ENCODE measurements around the gene PDLIM5. TPM values are rescaled to one million over a fixed set of nuclear protein-coding genes. Genes with fewer than 3 reads are reported as not detected.

Gene PDLIM5
- total RNA-seq, 4 donors from 2014 or later: 90.5 to 148 (median 115) TPM

DNA sequence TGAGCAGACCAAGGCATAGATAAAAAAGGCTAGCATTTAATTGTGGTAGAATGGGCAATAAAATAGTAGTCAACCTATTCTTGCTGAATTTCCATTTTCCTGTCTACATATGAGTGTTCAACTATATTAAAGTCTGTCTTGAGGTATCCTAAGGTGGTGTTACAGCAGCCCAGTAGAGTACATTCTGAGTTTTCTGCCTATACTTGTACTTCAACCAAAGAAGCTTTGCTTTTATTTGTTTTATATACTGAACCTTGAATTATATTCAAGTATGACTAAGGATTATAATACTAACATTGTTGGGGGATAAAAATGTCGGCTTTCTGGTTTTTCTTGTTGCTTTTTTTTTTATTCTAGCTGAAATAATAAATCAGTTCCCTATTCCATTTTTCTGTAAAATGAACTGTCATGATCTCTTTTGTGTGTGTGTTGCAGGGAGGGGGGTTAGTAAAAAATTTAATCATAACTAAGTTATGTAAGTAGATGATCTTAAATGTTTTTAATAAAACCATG, 106.7 kb downstream of the PDLIM5 start:
- DNase-seq (ENCODE audit: low spot score in 2 of 2): no peak
- H3K27me3 ChIP-seq: no peaks in the 10 kb centered on the region
- no peaks in the 10 kb centered on the region for H3K9me3 ChIP-seq
- peaks cover 47% of the 10 kb centered on the region for H3K4me1 ChIP-seq
- H3K27ac ChIP-seq: no peak overlapping the region
- 50% methylated on average over 1 of the region's 1 CpG for whole genome bisulfite sequencing
- no peaks in the 10 kb centered on the region for H3K36me3 ChIP-seq
- H3K4me3 ChIP-seq: no peak overlapping the region
- TF ChIP-seq POLR2AphosphoS5 (IDR thresholded peaks at IDR 0.05) (no peak), EP300 (IDR thresholded peaks at IDR 0.05) (no peak), POLR2A (IDR thresholded peaks at IDR 0.05) (no peak)
- TF ChIP-seq, protein P1, sequence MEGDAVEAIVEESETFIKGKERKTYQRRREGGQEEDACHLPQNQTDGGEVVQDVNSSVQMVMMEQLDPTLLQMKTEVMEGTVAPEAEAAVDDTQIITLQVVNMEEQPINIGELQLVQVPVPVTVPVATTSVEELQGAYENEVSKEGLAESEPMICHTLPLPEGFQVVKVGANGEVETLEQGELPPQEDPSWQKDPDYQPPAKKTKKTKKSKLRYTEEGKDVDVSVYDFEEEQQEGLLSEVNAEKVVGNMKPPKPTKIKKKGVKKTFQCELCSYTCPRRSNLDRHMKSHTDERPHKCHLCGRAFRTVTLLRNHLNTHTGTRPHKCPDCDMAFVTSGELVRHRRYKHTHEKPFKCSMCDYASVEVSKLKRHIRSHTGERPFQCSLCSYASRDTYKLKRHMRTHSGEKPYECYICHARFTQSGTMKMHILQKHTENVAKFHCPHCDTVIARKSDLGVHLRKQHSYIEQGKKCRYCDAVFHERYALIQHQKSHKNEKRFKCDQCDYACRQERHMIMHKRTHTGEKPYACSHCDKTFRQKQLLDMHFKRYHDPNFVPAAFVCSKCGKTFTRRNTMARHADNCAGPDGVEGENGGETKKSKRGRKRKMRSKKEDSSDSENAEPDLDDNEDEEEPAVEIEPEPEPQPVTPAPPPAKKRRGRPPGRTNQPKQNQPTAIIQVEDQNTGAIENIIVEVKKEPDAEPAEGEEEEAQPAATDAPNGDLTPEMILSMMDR (IDR thresholded peaks at IDR 0.05): no peak

GRCh38 chr4:94559351-94559806, 107.6 kb downstream of the PDLIM5 start:
- peaks cover 52% of the 10 kb centered on the region for H3K4me1 ChIP-seq
- WGBS: 18% methylated on average over 3 of the region's 3 CpGs
- no peaks in the 10 kb centered on the region for H3K9me3 ChIP-seq
- H3K4me3 ChIP-seq: no peak overlapping the region
- H3K36me3 ChIP-seq: no peaks in the 10 kb centered on the region
- TF ChIP-seq, protein P1 (IDR thresholded peaks at IDR 0.05): no peak
- TF ChIP-seq EP300 (IDR thresholded peaks at IDR 0.05) (no peak), POLR2A (IDR thresholded peaks at IDR 0.05) (no peak), POLR2AphosphoS5 (IDR thresholded peaks at IDR 0.05) (no peak)
- no peaks in the 10 kb centered on the region for H3K27me3 ChIP-seq
- peak overlapping the region; percentile 48 for H3K27ac ChIP-seq
- DNase-seq (ENCODE audit: low spot score in 2 of 2): no peak

DNA sequence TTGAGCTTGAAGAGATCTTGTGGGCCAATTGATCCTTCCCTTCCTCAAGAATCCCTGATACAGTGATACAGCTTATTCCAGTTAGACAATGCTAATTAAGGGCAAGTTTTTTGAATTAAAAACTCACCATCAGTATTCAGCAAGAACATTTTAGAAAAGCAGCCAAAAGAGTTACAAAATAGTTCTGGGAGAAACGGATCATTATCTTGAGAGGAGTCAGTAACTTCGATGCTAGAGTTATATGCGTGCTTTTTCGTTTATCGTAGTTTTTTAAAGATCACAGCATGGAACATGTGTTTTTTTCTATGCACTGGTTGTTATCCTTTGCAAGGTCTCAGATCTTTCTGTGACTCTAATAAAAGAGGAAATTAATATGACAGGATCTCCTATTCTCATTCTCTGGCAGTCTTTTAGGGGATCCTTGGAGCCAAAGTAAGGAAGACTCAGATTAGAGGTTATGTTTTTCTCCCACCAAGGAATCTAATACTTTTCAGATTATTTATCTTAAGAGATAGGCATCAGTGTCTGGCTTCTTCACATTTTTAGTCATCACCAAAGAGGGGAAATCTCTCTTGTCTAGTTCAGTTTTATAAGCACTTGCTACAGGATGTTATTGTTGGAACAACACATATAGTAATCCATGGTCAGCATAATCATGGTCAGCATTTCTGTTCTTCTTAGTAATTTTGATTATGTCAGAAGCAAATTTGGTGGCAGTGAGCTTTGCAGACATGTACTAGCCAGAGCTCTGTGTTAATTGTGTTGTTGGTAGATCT, 109.7 kb downstream of the PDLIM5 start:
- WGBS: 48% methylated on average over 5 of the region's 5 CpGs
- Histone ChIP-seq H3K36me3 (no peaks in the 10 kb centered on the region), H3K4me3 (no peak overlapping the region), H3K27me3 (no peaks in the 10 kb centered on the region), H3K9me3 (no peaks in the 10 kb centered on the region), H3K27ac (peak overlapping the region; percentile 48), H3K4me1 (peaks cover 52% of the 10 kb centered on the region)
- no peak for DNase-seq (ENCODE audit: low spot score in 2 of 2)
- no peak for TF ChIP-seq POLR2AphosphoS5 (IDR thresholded peaks at IDR 0.05)
- no peak for TF ChIP-seq EP300 (IDR thresholded peaks at IDR 0.05)
- TF ChIP-seq, protein P1 (IDR thresholded peaks at IDR 0.05): no peak
- TF ChIP-seq POLR2A (IDR thresholded peaks at IDR 0.05): no peak

- Histone ChIP-seq H3K27me3 (no peaks in the 10 kb centered on the region), H3K36me3 (no peaks in the 10 kb centered on the region), H3K27ac (no peak overlapping the region), H3K9me3 (no peaks in the 10 kb centered on the region), H3K4me1 (peaks cover 52% of the 10 kb centered on the region), H3K4me3 (no peak overlapping the region)
- DNase-seq (ENCODE audit: low spot score in 2 of 2): no peak
- WGBS: 73% methylated on average over 1 of the region's 1 CpG
- TF ChIP-seq, protein P1 (IDR thresholded peaks at IDR 0.05): no peak
- no peak for TF ChIP-seq POLR2AphosphoS5 (IDR thresholded peaks at IDR 0.05)
- TF ChIP-seq EP300 (IDR thresholded peaks at IDR 0.05): no peak
- no peak for TF ChIP-seq POLR2A (IDR thresholded peaks at IDR 0.05)
Measured at GRCh38 chr4:94562285-94562684, 110.5 kb downstream of the PDLIM5 start.

- peaks cover 53% of the 10 kb centered on the region for H3K4me1 ChIP-seq
- no peaks in the 10 kb centered on the region for H3K9me3 ChIP-seq
- no peak overlapping the region for H3K27ac ChIP-seq
- H3K36me3 ChIP-seq: no peaks in the 10 kb centered on the region
- TF ChIP-seq POLR2A (IDR thresholded peaks at IDR 0.05) (no peak), EP300 (IDR thresholded peaks at IDR 0.05) (no peak), POLR2AphosphoS5 (IDR thresholded peaks at IDR 0.05) (no peak)
- TF ChIP-seq, protein P1 (IDR thresholded peaks at IDR 0.05): no peak
- DNase-seq (ENCODE audit: low spot score in 2 of 2): no peak
- H3K4me3 ChIP-seq: no peak overlapping the region
- WGBS: 89% methylated on average over 2 of the region's 2 CpGs
- no peaks in the 10 kb centered on the region for H3K27me3 ChIP-seq
Measured at GRCh38 chr4:94564252-94564651, 112.5 kb downstream of the PDLIM5 start.

Data from suprapubic skin (tissue), 4 donors.